Stimulated activated CD4-positive, alpha-beta T cell treated with anti-CD3 and anti-CD28 coated beads, TNF-alpha, amount 100 ng/mL, for 24 hours (primary cell): ENCODE data around the gene ZNF473.

Experiments
- DNase-seq, 3 experiments: peaks; one replicate each; pipeline ENCODE4 v3.0.0-alpha.2; 2020; ENCODE audit warnings: low read depth in 3 of 3

The ZNF473 gene

GRCh38 chr19:50025794-50026549 lies at the start of gene ZNF473:
Gene ZNF473 (plus strand): TSS chr19:50026005. CDS start chr19:50031083, 5,078 bp downstream.
- DNase-seq, result peak; percentile 77 to 88 (median 84)

GRCh38 chr19:49976496-49976895 lies 49.3 kb upstream of the ZNF473 start:
- no peak for DNase-seq

- no peak for DNase-seq
These were observed 48.7 kb upstream of the ZNF473 start for GRCh38 chr19:49977076-49977475.

DNA sequence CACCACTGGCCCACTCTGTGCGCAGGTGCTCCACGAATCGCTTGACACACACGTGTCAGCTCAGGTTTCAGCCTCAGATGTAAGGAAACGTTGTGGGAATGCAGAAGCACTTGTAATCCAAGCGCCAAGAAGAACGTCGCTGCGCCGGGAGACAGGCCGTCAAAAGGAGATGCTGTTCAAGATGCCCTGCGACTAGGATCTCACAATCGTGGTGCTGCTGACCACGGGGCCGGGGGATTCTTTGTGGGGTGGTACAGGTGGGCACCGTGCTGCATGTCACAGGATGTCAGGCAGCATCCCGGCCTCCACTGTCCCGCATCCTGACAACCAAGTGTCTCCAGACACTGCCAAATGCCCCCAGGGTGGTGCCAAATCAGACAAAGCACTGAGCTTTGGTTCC lies 47.9 kb upstream of the ZNF473 start:
- no peak for DNase-seq

DNA sequence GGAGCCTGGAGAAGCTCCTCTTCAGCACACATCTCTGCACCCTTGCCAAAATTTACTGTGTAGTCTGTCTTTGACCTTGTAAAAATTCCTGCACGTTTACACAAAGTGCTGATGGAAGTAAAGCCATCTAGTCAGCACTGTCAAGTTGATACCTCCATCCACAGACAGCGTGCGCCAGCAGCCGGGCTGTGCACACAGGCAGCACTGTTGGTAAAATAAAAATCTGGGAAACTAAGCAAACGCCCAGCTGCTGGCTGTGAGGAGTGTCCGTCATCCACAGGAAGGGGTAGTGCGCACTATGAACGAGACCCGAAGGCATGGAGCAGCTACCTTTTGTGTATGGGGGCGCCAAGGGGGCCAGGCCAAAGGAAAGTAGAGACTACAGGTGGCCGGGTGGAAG lies 47.5 kb upstream of the ZNF473 start:
- DNase-seq, result no peak

GRCh38 chr19:49981603-49982593 lies 43.9 kb upstream of the ZNF473 start:
- no peak for DNase-seq

GRCh38 chr19:49983645-49984229 lies 42.1 kb upstream of the ZNF473 start:
- DNase-seq, result peak; percentile 62 to 81 (median 73)

GRCh38 chr19:49984491-49984890 lies 41.3 kb upstream of the ZNF473 start:
- DNase-seq, result no peak

DNA sequence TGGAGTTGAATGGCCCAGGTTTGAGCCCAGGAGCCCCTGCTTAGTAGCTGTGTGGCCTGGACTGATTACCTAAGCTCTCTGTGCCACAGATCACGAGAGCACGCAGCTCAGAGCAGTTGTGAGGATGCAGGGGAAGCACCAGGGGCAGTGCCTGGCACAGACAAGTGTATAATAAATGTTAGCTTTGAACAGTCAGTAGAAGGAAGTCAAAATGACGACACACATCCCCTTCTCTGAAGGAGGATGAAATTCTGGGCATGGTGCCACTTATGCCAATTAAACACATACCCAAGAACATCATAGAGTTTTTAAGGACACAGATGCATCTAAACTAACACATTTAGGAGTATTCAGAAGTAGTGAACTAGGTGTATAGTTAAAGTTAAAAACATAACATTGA lies 39.9 kb upstream of the ZNF473 start:
- no peak for DNase-seq

- no peak for DNase-seq
These were observed 39.5 kb upstream of the ZNF473 start for GRCh38 chr19:49986354-49986753.

DNA sequence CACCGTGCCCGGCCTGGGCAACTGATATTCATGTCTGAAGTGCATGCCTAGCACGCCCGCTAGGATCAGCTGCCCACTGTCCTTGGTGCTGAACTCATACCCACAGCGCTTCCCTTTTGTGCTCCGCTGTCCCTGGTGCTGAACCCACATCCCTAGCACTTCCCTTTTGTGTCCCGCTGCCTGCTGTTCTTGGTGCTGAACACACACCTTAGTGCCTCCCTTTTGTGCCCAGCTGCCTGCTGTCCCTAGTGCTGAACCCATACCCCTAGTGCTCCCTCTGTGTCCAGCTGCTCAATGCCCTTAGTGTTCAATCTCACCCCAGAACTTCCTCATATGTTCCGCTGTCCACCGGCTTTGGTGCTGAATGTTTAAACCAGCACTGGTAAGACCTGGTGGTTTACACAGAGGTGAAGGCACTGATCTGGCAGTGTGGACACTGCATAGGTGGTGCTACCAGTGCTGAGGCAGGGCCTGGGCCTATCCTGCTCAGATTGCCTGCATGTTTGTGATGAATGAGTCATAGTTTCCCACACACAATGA lies 38.6 kb upstream of the ZNF473 start:
- DNase-seq, result peak; percentile 48 to 75 (median 54)

GRCh38 chr19:49988007-49988406 lies 37.8 kb upstream of the ZNF473 start:
- DNase-seq, result no peak

GRCh38 chr19:49988433-49988832 lies 37.4 kb upstream of the ZNF473 start:
- DNase-seq, result no peak

- DNase-seq, result no peak
These were observed 28.1 kb upstream of the ZNF473 start for GRCh38 chr19:49997709-49998108.

GRCh38 chr19:49999371-50000010 lies 26.3 kb upstream of the ZNF473 start:
- DNase-seq, result no peak

DNA sequence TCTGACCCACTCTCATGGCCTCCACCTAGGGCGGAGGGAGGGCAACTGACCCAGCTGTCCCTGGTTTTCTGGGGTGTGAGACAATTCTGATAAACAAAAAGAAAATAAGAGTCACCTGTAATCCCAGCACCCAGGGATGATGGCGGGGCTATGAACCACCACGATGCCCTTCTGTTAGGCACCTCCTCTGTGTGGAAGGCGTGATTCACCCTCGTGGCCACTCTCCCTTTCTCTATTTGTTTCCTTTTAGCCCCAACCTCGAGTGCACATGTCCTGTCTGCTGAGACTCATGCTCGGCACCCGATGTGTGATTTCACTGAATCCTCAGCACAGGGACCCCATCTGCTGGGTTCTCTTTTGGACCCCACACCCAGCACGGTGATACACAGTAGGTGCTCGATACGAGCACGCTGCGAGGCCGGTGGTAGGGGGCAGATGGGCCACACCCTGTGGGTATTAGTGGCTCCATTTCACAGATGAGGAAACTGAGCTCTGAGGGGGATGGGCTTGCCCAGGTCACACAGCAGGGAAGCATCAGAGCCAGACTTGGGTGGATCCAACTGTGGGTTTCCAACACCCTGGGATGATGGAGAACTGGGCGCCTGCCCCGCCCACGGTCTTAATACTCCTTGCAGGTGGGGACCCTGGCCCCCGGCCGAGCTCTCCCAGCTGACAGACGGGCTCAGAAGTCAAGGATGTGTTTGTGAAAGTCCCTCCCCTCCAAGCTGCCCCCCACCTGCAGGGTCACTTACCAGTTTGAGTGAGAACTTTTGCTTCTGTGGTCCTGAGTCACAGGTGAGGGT lies 25.6 kb upstream of the ZNF473 start:
- DNase-seq, result no peak

DNA sequence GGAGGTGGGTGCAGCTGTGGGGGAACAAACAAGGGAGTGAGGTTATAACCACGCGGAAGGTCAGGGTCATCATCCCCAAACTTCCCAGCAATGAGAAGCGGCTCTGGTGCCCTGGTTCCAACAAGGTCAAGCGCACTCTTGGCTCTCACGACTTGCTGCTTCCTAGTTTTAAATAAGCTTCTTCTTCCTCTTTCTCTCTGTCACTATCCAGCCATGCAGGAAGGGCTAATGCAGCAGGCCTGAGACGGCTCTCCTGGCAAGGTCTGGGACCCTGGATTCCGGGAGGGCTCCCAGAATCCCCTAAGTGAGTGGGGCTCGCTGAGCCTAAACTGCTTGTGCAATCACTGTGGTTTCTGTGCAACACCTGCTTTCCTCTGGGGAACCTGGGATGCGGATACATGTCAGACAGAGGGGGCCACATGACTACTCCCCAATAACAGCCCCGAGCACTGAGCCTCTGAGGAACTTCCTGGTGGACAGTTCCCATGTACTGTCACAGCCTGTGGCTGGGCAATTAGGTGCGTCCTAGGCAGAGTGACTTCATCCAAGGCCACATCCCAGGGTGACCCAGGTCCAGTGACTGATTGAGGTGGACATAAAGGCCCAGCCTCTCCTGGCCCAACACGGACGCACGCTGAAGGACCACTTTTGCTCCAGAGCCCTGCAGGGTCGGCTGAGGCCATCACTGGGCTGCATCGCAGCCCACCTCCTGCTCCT lies 24.8 kb upstream of the ZNF473 start:
- DNase-seq, result no peak

DNA sequence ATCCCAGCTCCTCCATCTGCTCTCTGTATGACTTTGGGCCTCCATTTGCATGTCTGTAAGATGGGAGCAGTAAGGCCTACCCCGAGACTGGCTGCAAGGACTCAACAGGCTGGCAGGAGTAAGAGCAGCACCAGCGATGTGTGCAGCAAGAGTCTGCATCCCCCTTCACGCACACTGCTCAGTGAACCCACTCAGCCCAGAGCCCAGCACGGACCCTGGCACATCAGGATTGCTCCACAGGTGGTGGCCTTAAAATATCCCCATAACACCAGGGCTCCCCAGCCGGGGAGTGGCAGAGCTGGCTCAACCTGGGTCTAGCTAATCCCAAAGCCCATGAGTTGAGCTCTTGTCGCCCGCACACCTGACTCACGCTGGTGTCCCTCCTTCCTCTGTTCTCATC lies 24.0 kb upstream of the ZNF473 start:
- DNase-seq, result no peak

- no peak for DNase-seq
These were observed 23.3 kb upstream of the ZNF473 start for GRCh38 chr19:50002386-50002960.
